EL (cell line): ENCODE measurements around the gene HECA.
"Not testable (repeated sequence)": the region's sequence is repeated elsewhere in the genome, so short reads cannot be mapped to it uniquely, and the experiment has no call there.

Source experiments
- DNase-seq: peaks from one replicate; pipeline ENCODE4 v3.0.0-alpha.2; 2016

Gene HECA

GRCh38 chr6:139134817-139135577, at the start of gene HECA:
Gene HECA, plus strand, starts transcription at chr6:139135080. Its CDS starts 317 bp downstream, at chr6:139135397.
- peak; percentile 94 for DNase-seq

- no peak for DNase-seq
Measured at GRCh38 chr6:139091826-139092225, 43.1 kb upstream of the HECA start.

- no peak for DNase-seq
Measured at GRCh38 chr6:139099984-139100383, 34.9 kb upstream of the HECA start.

GRCh38 chr6:139107051-139107450, 27.8 kb upstream of the HECA start:
- no peak for DNase-seq

GRCh38 chr6:139108378-139108777, 26.5 kb upstream of the HECA start:
- DNase-seq = no peak

GRCh38 chr6:139109558-139109957, 25.3 kb upstream of the HECA start:
- DNase-seq = peak; percentile 36

GRCh38 chr6:139112146-139112545, 22.7 kb upstream of the HECA start:
- peak; percentile 52 for DNase-seq

- no peak for DNase-seq
Measured at GRCh38 chr6:139112561-139112960, 22.3 kb upstream of the HECA start.

GRCh38 chr6:139114746-139115145, 20.1 kb upstream of the HECA start:
- DNase-seq = no peak

- no peak for DNase-seq
Measured at GRCh38 chr6:139115989-139116758, 18.7 kb upstream of the HECA start.

- no peak for DNase-seq
Measured at GRCh38 chr6:139117734-139118133, 17.1 kb upstream of the HECA start.

- DNase-seq = no peak
Measured at GRCh38 chr6:139119552-139119951, 15.3 kb upstream of the HECA start.

- not testable (repeated sequence) for DNase-seq
Measured at GRCh38 chr6:139122823-139123222, 12.1 kb upstream of the HECA start.

GRCh38 chr6:139124887-139125672, 9.8 kb upstream of the HECA start:
- DNase-seq = peak; percentile 58

GRCh38 chr6:139126255-139126654, 8.6 kb upstream of the HECA start:
- peak; percentile 71 for DNase-seq

GRCh38 chr6:139126931-139127330, 7.9 kb upstream of the HECA start:
- no peak for DNase-seq

GRCh38 chr6:139129284-139129683, 5.6 kb upstream of the HECA start:
- no peak for DNase-seq

GRCh38 chr6:139131736-139132280, 3.1 kb upstream of the HECA start:
- no peak for DNase-seq

- peak; percentile 24 for DNase-seq
Measured at GRCh38 chr6:139133262-139134063, 1.4 kb upstream of the HECA start.

- no peak for DNase-seq
Measured at GRCh38 chr6:139134064-139134395, 850 bp upstream of the HECA start.

GRCh38 chr6:139135578-139136545, 982 bp downstream of the HECA start:
- peak; percentile 40 for DNase-seq
